Measurements from ENCODE around the gene ATP6V0A1.
"Not testable (repeated sequence)": the region's sequence is repeated elsewhere in the genome, so short reads cannot be mapped to it uniquely, and the experiment has no call there.

- not testable (repeated sequence) for TF ChIP-seq CTCF, POLR2A (IDR thresholded peaks at IDR 0.05)
These were observed 9.5 kb upstream of the ATP6V0A1 start for GRCh38 chr17:42449176-42449575.
